ENCODE data around the gene FAM180B. TPM values are rescaled to one million over a fixed set of nuclear protein-coding genes. Genes with fewer than 3 reads are reported as not detected.

The FAM180B gene
- total and polyA plus RNA-seq, 2 experiments from 2014 or later = not detected

GRCh38 chr11:47569646-47570045 is 16.8 kb upstream of the FAM180B start:
- Histone ChIP-seq H4K20me1 (replicated peaks; ENCODE audit: insufficient read depth) (peaks cover 13% of the 10 kb centered on the region), H3K36me3 (ENCODE audit: insufficient read depth) (peaks cover 23% of the 10 kb centered on the region), H3K4me3 (no peak overlapping the region), H3F3A (replicated peaks; ENCODE audit: low read depth) (peaks cover 11% of the 10 kb centered on the region; the same call in 1 of the 2 replicates), H3K4me1 (ENCODE audit: insufficient read depth) (peaks cover 3% of the 10 kb centered on the region; the same call in 1 of the 2 replicates), H3K27ac (ENCODE audit: low read depth) (no peak overlapping the region), H3K27me3 (ENCODE audit: insufficient read depth) (no peaks in the 10 kb centered on the region), H3K4me2 (no peak overlapping the region), H3K79me2 (replicated peaks; ENCODE audit: insufficient read depth) (peaks cover 45% of the 10 kb centered on the region), H2AFZ (no peak overlapping the region), H3K9me2 (ENCODE audit: insufficient read depth) (no peaks in the 10 kb centered on the region)
- peaks cover 52% of the 10 kb centered on the region for H3K36me3 Mint-ChIP-seq (ENCODE audit: low read depth)
- H3K9me3 Mint-ChIP-seq = peaks cover 2% of the 10 kb centered on the region; the same call in 1 of the 3 replicates
- DNase-seq (ENCODE audit: low spot score) (no peak), ATAC-seq (no peak)
- no peak overlapping the region for H3K27ac Mint-ChIP-seq
- peaks cover 7% of the 10 kb centered on the region for H3K27me3 Mint-ChIP-seq (ENCODE audit: insufficient read depth, low read depth, poor library complexity)
- H3K4me3 Mint-ChIP-seq = no peak overlapping the region
- peaks cover 8% of the 10 kb centered on the region for H3K4me1 Mint-ChIP-seq
- TF ChIP-seq REST (IDR thresholded peaks at IDR 0.05; ENCODE audit: unreplicated experiment) (no peak), EZH2 (IDR thresholded peaks at IDR 0.05; ENCODE audit: low read depth, unreplicated experiment) (no peak), ZNF462 (CRISPR knock-in tag; IDR thresholded peaks at IDR 0.05) (no peak), EZH2phosphoT487 (IDR thresholded peaks at IDR 0.05; ENCODE audit: unreplicated experiment) (no peak), CTCF (conservative IDR thresholded peaks at IDR 0.05; ENCODE audit: low read depth in 2 of 2) (no peak), JUNB (IDR thresholded peaks at IDR 0.05; ENCODE audit: unreplicated experiment) (no peak), STAT1 (IDR thresholded peaks at IDR 0.05; ENCODE audit: unreplicated experiment) (no peak), POLR2AphosphoS5 (IDR thresholded peaks at IDR 0.05; ENCODE audit: low read depth) (no peak), ZNF331 (CRISPR knock-in tag; IDR thresholded peaks at IDR 0.05; ENCODE audit: low read depth) (no peak), CREB1 (CRISPR knock-in tag; IDR thresholded peaks at IDR 0.05; ENCODE audit: low read depth) (no peak), ETS1 (IDR thresholded peaks at IDR 0.05) (no peak)
